H1 (cell line): Measurements from ENCODE around the gene RPRML. TPM values are rescaled to one million over a fixed set of nuclear protein-coding genes. Genes with fewer than 3 reads are reported as not detected.

Experiments
- CTCF ChIA-PET: fragments of 300-600 bp; sonication (Branson Sonifier 250); formaldehyde crosslinking; loops from one replicate; lab custom pipeline; 2021; ENCODE audit not compliant: partially characterized antibody; lab: Charles Lee
- POLR2A ChIA-PET: fragments of 300-600 bp; sonication (Branson Sonifier 250); formaldehyde crosslinking; loops from one replicate; lab custom pipeline; 2021; ENCODE audit warnings: inconsistent platforms; ENCODE audit not compliant: partially characterized antibody; lab: Charles Lee
- DNase-seq, 2 experiments: peaks; one replicate each; pipeline versions ENCODE4 v3.0.0 to v3.0.0-alpha.2; 2010 to 2022; ENCODE audit warnings: low spot score in 2 of 2, low read depth in 1 of 2, mixed read lengths in 1 of 2
- FAIRE-seq: peaks from 2 replicates; lab custom pipeline; 2011; peaks lifted over from hg19 to GRCh38; lab: Jason Lieb, UNC
- H2AFZ ChIP-seq: 2 replicates; pipeline ENCODE4 v1.8.1; 2012; ENCODE audit warnings: low read length, inconsistent platforms
- H2AK5ac ChIP-seq: 2 replicates; pipeline ENCODE4 v1.6.1; 2013; ENCODE audit warnings: low read depth, low read length
- H2BK120ac ChIP-seq: replicated peaks from 2 replicates; pipeline ENCODE3; 2013; ENCODE audit warnings: low read depth, low read length, inconsistent platforms
- H2BK12ac ChIP-seq: 2 replicates; pipeline ENCODE4 v1.6.1; 2013; ENCODE audit warnings: low read depth, low read length
- H2BK15ac ChIP-seq: 2 replicates; pipeline ENCODE4 v1.6.1; 2013; ENCODE audit warnings: low read length
- H2BK20ac ChIP-seq: 2 replicates; pipeline ENCODE4 v1.6.1; 2013; ENCODE audit warnings: low read length
- H2BK5ac ChIP-seq: 2 replicates; pipeline ENCODE4 v1.6.1; 2013; ENCODE audit warnings: low read depth, low read length
- H3K14ac ChIP-seq: 2 replicates; pipeline ENCODE4 v1.6.1; 2013; ENCODE audit warnings: inconsistent platforms; ENCODE audit not compliant: insufficient read length
- H3K18ac ChIP-seq: 2 replicates; pipeline ENCODE4 v1.6.1; 2013; ENCODE audit warnings: low read length; ENCODE audit errors: extremely low read depth
- H3K23ac ChIP-seq: 2 replicates; pipeline ENCODE4 v1.6.1; 2013; ENCODE audit warnings: inconsistent platforms; ENCODE audit not compliant: insufficient read length
- H3K23me2 ChIP-seq: 2 replicates; pipeline ENCODE4 v1.6.1; 2013; ENCODE audit warnings: low read depth, low read length
- H3K27ac ChIP-seq: 2 replicates; pipeline ENCODE4 v1.6.1; 2011; ENCODE audit warnings: low read depth, low read length, inconsistent platforms
- H3K27me3 ChIP-seq, 4 experiments: replicated peaks in 1 of 4; 1 replicate in 1 of 4; 2 replicates in 3 of 4; pipeline versions ENCODE4 v1.6.1 to v1.8.1; 2011 to 2013; ENCODE audit warnings: low read length in 3 of 4, mild to moderate bottlenecking in 3 of 4, inconsistent platforms in 2 of 4, mixed read lengths in 2 of 4, moderate library complexity in 1 of 4; ENCODE audit not compliant: control insufficient read depth in 3 of 4, insufficient read depth in 3 of 4; ENCODE audit errors: extremely low read depth in 1 of 4
- H3K36me3 ChIP-seq, 4 experiments: 2 replicates each; pipeline versions ENCODE4 v1.6.1 to v1.8.1; 2011 to 2013; ENCODE audit warnings: mild to moderate bottlenecking in 4 of 4, low read length in 3 of 4, moderate library complexity in 2 of 4, control low read depth in 1 of 4, inconsistent platforms in 1 of 4; ENCODE audit not compliant: insufficient read depth in 4 of 4, control insufficient read depth in 2 of 4
- H3K4ac ChIP-seq: replicated peaks from 2 replicates; pipeline ENCODE3; 2013; ENCODE audit warnings: low read length, low read depth, mixed read lengths, inconsistent platforms; ENCODE audit not compliant: insufficient read length
- H3K4me1 ChIP-seq, 4 experiments: replicated peaks in 1 of 4; 1 replicate in 1 of 4; 2 replicates in 3 of 4; pipeline versions ENCODE4 v1.6.1 to v1.8.1; 2011 to 2013; ENCODE audit warnings: low read length in 3 of 4, inconsistent platforms in 2 of 4, mixed read lengths in 1 of 4; ENCODE audit not compliant: insufficient read depth in 4 of 4, control insufficient read depth in 3 of 4
- H3K4me2 ChIP-seq, 2 experiments: 2 replicates each; pipeline versions ENCODE4 v1.6.1 to v1.8.1; 2011 to 2013; ENCODE audit warnings: low read depth in 2 of 2, low read length in 2 of 2, control low read depth in 1 of 2, inconsistent platforms in 1 of 2, mild to moderate bottlenecking in 1 of 2; ENCODE audit not compliant: insufficient read depth in 1 of 2
- H3K4me3 ChIP-seq, 4 experiments: fragments of 200-600, 300-600 bp in 1 of 4; sonication (generic), shearing (Covaris generic), sonication (Bioruptor Twin) in 1 of 4; 2 replicates each; pipeline versions ENCODE4 v1.5.1 to v1.8.1; 2011 to 2016; ENCODE audit warnings: low read length in 4 of 4, low read depth in 3 of 4, control low read depth in 2 of 4, inconsistent platforms in 2 of 4, mild to moderate bottlenecking in 2 of 4, mixed read lengths in 1 of 4, moderate library complexity in 1 of 4; ENCODE audit not compliant: insufficient read depth in 2 of 4; ENCODE audit errors: extremely low read depth in 1 of 4
- H3K56ac ChIP-seq: replicated peaks from 2 replicates; pipeline ENCODE3; 2013; ENCODE audit warnings: low read depth, mild to moderate bottlenecking, mixed read lengths, low read length, inconsistent platforms; ENCODE audit not compliant: insufficient read length
- H3K79me1 ChIP-seq: 2 replicates; pipeline ENCODE4 v1.6.1; 2013; ENCODE audit warnings: low read depth, low read length, control low read depth
- H3K79me2 ChIP-seq, 2 experiments: 2 replicates each; pipeline versions ENCODE4 v1.6.1 to v1.8.1; 2012 to 2013; ENCODE audit warnings: low read length in 2 of 2, mild to moderate bottlenecking in 2 of 2, inconsistent platforms in 1 of 2; ENCODE audit not compliant: insufficient read depth in 2 of 2, control insufficient read depth in 1 of 2
- H3K9ac ChIP-seq, 4 experiments: replicated peaks in 1 of 4; 1 replicate in 1 of 4; 2 replicates in 3 of 4; pipeline versions ENCODE4 v1.6.1 to v1.8.1; 2011 to 2013; ENCODE audit warnings: low read depth in 3 of 4, low read length in 3 of 4, control low read depth in 2 of 4, mild to moderate bottlenecking in 2 of 4, moderate library complexity in 2 of 4, inconsistent platforms in 1 of 4; ENCODE audit errors: extremely low read depth in 1 of 4
- H3K9me3 ChIP-seq, 2 experiments: 2 replicates each; pipeline versions ENCODE4 v1.6.1 to v1.8.1; 2012 to 2013; ENCODE audit warnings: mild to moderate bottlenecking in 2 of 2, moderate library complexity in 2 of 2, control low read depth in 1 of 2, inconsistent platforms in 1 of 2, low read depth in 1 of 2, low read length in 1 of 2, mixed read lengths in 1 of 2; ENCODE audit not compliant: insufficient read depth in 2 of 2
- H4K20me1 ChIP-seq, 2 experiments: replicated peaks in 1 of 2; 2 replicates each; pipeline versions ENCODE3 to v1.8.1; 2011 to 2013; ENCODE audit warnings: inconsistent platforms in 2 of 2, low read length in 2 of 2, mild to moderate bottlenecking in 1 of 2; ENCODE audit not compliant: insufficient read depth in 2 of 2, control insufficient read depth in 1 of 2
- H4K5ac ChIP-seq: 2 replicates; pipeline ENCODE4 v1.6.1; 2013; ENCODE audit warnings: low read length, low read depth, mixed read lengths, inconsistent platforms; ENCODE audit not compliant: insufficient read length
- H4K8ac ChIP-seq: 2 replicates; pipeline ENCODE4 v1.8.0; 2013; ENCODE audit warnings: mild to moderate bottlenecking, moderate library complexity, low read length, inconsistent platforms; ENCODE audit not compliant: insufficient read depth; ENCODE audit errors: extremely low read depth
- H4K91ac ChIP-seq: replicated peaks from 2 replicates; pipeline ENCODE3; 2013; ENCODE audit warnings: low read length, mixed read lengths, inconsistent platforms; ENCODE audit not compliant: insufficient read length
- BCL11A ChIP-seq, 2 experiments: IDR thresholded peaks; one replicate each; pipeline ENCODE4 v1.6.1; 2011; ENCODE audit warnings: low read depth in 2 of 2, low read length in 2 of 2, mild to moderate bottlenecking in 2 of 2
- CBX8 ChIP-seq: fragments of 300-800, 300-1000 bp; sonication (generic); IDR thresholded peaks from 2 replicates; pipeline ENCODE4 v1.7.1; 2016; ENCODE audit warnings: low read depth, low read length, borderline replicate concordance
- EGR1 ChIP-seq: IDR thresholded peaks from 2 replicates; pipeline ENCODE4 v1.6.1; 2011; ENCODE audit warnings: low read depth, low read length, borderline replicate concordance
- GTF2F1 ChIP-seq: IDR thresholded peaks from 2 replicates; pipeline ENCODE4 v1.6.1; 2012; ENCODE audit warnings: low read depth, low read length, improper control_type of control experiment, borderline replicate concordance
- RAD21 ChIP-seq, 2 experiments: IDR thresholded peaks in 1 of 2; conservative IDR thresholded peaks in 1 of 2; 2 replicates each; pipeline ENCODE4 v1.6.1; 2011; ENCODE audit warnings: low read depth in 2 of 2, low read length in 2 of 2, improper control_type of control experiment in 1 of 2, inconsistent platforms in 1 of 2, mild to moderate bottlenecking in 1 of 2, moderate library complexity in 1 of 2
- SUZ12 ChIP-seq: fragments of 200-600 bp; sonication (generic); IDR thresholded peaks from 2 replicates; pipeline ENCODE4 v1.6.1; 2012; ENCODE audit warnings: mild to moderate bottlenecking, inconsistent platforms, low read length, moderate library complexity, mixed read lengths
- WGBS, 2 experiments: shearing (Covaris generic) in 1 of 2; methylation state at CpG; one replicate each; pipeline versions ENCODE4 v1.1.6 to v1.1.7; 2013 to 2015; ENCODE audit warnings: low lambda C conversion rate in 2 of 2, mixed read lengths in 2 of 2, inconsistent platforms in 1 of 2, low coverage in 1 of 2, missing lambda C conversion rate in 1 of 2; ENCODE audit not compliant: insufficient replicate concordance in 2 of 2, insufficient coverage in 1 of 2, insufficient read length in 1 of 2; ENCODE audit errors: extremely low coverage in 1 of 2, missing lambda C conversion rate in 1 of 2; 5-methylcytosine and 5-hydroxymethylcytosine counted together
- polyA plus RNA-seq, 7 experiments: library from polyadenylated mRNA; depleted of rRNA in 3 of 7; stranded (reverse) in 5 of 7; unstranded in 2 of 7; fragments of >200 nt in 5 of 7; fragments of 200-250 nt in 2 of 7; gene quantifications; 1 replicate in 5 of 7; 2 replicates in 1 of 7; 4 replicates in 1 of 7; pipeline versions ENCODE4 v1.2.1 to v1.2.3, GENCODE V29; 2011 to 2013; ENCODE audit warnings: missing spikeins in 2 of 7, mixed read lengths in 2 of 7
- total RNA-seq: library from RNA; stranded (reverse); fragmentation: NEBNext Ultra II Directional; extraction: Animal tissue kit (Norgen Biotek cat#: 25700); gene quantifications from 2 replicates; pipeline ENCODE4 v1.2.1, GENCODE V29; 2021

Gene RPRML
- total and polyA plus RNA-seq, 2 of the 8 experiments (the other 6 are each of a cell fraction or from before 2014, with no cell fraction given), result 3.5 to 5.5 TPM

DNA sequence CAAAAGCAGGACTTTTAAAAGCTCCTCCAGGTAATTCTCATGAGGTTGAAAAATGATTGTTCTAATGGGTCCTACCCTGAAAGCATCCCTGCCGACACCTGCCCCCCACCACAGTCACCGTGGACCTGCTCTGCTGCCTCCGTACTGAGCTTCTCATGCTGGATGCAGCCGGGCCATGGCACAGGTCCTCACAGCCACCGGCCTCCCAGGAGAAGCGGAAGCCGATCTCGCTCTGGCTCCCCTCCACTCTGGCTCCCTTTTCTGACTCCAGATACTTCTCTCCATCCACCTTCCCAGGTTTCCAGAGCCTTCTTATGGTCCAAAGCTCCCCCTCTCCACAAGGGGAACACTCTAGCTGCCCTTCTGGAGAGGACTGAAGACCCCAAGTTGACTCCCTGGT, 10.2 kb downstream of the RPRML start:
- CTCF ChIA-PET, result interaction anchor here (1.3 to 3.3 kb wide), 7 partner anchors 9 to 31 kb away, joined by 3 to 14 read pairs (median 6); partner anchors contain the start of gene RPRML
- H3K14ac ChIP-seq, result no peak overlapping the region
- no peak for FAIRE-seq
- H4K5ac ChIP-seq, result no peak overlapping the region
- no peak overlapping the region for H3K4me2 ChIP-seq
- H3K9me3 ChIP-seq, result no peaks in the 10 kb centered on the region
- H3K56ac ChIP-seq, result no peak overlapping the region
- no peak overlapping the region for H2BK5ac ChIP-seq
- H3K4me3 ChIP-seq, result no peak overlapping the region
- WGBS, 2 experiments, result 84% methylated on average over 8 of the region's 8 CpGs; no CpG with 5 or more reads in 1 of the 2 experiments
- no peak overlapping the region for H2BK12ac ChIP-seq
- no peak overlapping the region for H3K27ac ChIP-seq
- H4K91ac ChIP-seq, result no peak overlapping the region
- no peaks in the 10 kb centered on the region for H3K79me2 ChIP-seq
- H2AFZ ChIP-seq, result no peak overlapping the region
- H4K20me1 ChIP-seq, result peaks cover 0 to 1% of the 10 kb centered on the region in 2 experiments
- H3K18ac ChIP-seq, result no peak overlapping the region
- H3K27me3 ChIP-seq, result no peaks in the 10 kb centered on the region; a peak in 1 of 7 replicates
- TF ChIP-seq RAD21 (IDR thresholded peaks at IDR 0.05 in 1 of 2, conservative IDR thresholded peaks at IDR 0.05 in 1 of 2; ENCODE audit: low read depth in 2 of 2, low read length in 2 of 2) (no peak), CBX8 (no peak), EGR1 (no peak), SUZ12 (no peak), GTF2F1 (no peak), BCL11A (IDR thresholded peaks at IDR 0.05; ENCODE audit: low read depth in 2 of 2, low read length in 2 of 2) (no peak)
- POLR2A ChIA-PET, result interaction anchor here (1.4 kb wide), 1 partner anchor 20 kb away, joined by 4 read pairs; no protein-coding TSS in a partner anchor
- no peaks in the 10 kb centered on the region for H3K79me1 ChIP-seq
- no peak overlapping the region for H2AK5ac ChIP-seq
- H3K36me3 ChIP-seq, result no peaks in the 10 kb centered on the region
- H3K23ac ChIP-seq, result no peak overlapping the region
- H2BK120ac ChIP-seq, result no peak overlapping the region
- H2BK15ac ChIP-seq, result no peak overlapping the region
- H3K4ac ChIP-seq, result no peak overlapping the region
- H4K8ac ChIP-seq, result no peak overlapping the region
- H3K9ac ChIP-seq, result no peak overlapping the region
- no peaks in the 10 kb centered on the region for H3K4me1 ChIP-seq
- no peak for DNase-seq
- H3K23me2 ChIP-seq, result no peaks in the 10 kb centered on the region
- no peak overlapping the region for H2BK20ac ChIP-seq
